Epithelial cell of proximal tubule (primary cell): Measurements from ENCODE around the gene CDH9. TPM values are rescaled to one million over a fixed set of nuclear protein-coding genes. Genes with fewer than 3 reads are reported as not detected.

Experiments used
- DNase-seq: peaks from one replicate; pipeline ENCODE4 v3.0.0-alpha.2; 2011; ENCODE audit warnings: low read depth
- H3K4me3 ChIP-seq: 2 replicates; pipeline ENCODE4 v1.5.1; 2011; ENCODE audit warnings: low read depth, mild to moderate bottlenecking, low read length
- total RNA-seq: library from RNA; depleted of rRNA; stranded (reverse); fragments of >200 nt; gene quantifications from 2 replicates; pipeline ENCODE4 v1.2.3, GENCODE V29; 2015
- TF ChIP-seq, protein P1 (sequence below): conservative IDR thresholded peaks from 2 replicates; pipeline ENCODE4 v1.5.1; 2012; ENCODE audit warnings: low read depth, mild to moderate bottlenecking, low read length

The CDH9 gene
- total RNA-seq, 1 donor from 2014 or later = not detected

DNA sequence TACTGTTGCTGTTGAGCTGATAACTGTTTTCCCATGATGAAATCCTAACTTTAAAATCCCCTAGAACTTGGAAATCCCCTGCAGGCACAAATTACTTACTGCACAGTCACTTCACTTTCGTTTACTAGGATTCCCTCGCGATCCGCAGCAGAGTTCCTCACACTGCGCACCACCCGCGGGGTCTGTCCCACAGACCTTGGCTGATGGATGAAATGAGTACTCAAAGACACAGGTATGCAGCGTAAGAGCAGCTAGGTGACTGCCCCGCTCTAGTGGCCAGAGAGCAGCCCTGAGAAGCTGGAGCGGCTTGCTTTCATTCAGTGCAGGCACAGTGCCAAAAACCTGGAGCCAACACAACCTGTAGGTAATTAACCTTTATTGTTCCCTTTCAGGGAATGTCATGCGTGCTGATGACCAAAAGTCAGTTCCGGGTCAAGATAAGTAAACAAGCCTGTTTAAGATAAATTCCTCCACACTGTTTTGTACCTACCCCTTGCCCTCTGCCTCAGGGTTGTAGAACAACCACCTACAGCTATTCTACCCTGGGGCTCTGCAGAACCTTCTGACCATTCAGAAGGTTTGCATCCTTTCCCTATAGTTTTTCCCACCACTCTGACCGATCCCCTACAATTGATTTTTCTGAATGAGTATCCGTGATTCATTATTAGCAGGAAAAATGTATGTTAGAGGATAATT, 191.2 kb downstream of the CDH9 start:
- TF ChIP-seq, protein P1, sequence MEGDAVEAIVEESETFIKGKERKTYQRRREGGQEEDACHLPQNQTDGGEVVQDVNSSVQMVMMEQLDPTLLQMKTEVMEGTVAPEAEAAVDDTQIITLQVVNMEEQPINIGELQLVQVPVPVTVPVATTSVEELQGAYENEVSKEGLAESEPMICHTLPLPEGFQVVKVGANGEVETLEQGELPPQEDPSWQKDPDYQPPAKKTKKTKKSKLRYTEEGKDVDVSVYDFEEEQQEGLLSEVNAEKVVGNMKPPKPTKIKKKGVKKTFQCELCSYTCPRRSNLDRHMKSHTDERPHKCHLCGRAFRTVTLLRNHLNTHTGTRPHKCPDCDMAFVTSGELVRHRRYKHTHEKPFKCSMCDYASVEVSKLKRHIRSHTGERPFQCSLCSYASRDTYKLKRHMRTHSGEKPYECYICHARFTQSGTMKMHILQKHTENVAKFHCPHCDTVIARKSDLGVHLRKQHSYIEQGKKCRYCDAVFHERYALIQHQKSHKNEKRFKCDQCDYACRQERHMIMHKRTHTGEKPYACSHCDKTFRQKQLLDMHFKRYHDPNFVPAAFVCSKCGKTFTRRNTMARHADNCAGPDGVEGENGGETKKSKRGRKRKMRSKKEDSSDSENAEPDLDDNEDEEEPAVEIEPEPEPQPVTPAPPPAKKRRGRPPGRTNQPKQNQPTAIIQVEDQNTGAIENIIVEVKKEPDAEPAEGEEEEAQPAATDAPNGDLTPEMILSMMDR = no peak
- no peak for DNase-seq
- no peak overlapping the region for H3K4me3 ChIP-seq

DNA sequence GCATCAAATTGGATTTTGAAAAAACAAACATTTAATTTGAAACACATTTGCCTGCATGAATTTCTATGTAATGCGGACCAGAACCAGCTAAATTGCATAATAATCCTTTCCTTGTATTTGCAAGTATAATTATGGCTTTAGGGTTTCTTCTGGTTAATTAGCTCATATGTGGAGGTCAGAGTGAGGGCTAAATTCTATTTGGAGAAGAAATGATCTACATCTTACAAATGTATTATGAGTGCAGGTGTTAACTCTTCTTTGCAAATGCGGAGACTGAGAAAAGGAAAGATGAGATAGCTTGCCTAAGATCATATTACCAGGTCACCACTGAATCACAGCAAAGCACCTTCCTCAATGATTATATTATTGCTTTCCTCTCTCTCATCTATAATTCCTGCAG, 194.7 kb downstream of the CDH9 start:
- TF ChIP-seq, protein P1 = no peak
- DNase-seq = no peak
- no peak overlapping the region for H3K4me3 ChIP-seq

DNA sequence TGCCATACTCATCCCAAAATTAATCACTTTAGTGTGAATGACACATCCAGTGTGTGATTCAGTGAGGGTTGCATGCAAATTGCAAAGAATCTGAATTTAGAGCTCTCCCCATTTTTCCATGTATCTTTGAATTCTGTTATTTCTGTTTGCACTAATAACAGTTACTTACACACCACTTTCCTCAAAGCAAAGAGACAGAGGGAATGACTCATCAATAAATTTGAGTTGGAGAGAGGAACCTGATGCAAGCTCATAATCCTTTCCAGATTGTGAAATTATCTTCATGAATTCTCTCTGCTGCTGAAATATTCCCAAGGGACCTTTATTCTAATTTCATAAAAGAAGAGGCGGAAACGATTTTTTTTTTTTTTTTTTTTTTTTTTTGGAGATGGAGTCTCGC, 204.8 kb downstream of the CDH9 start:
- TF ChIP-seq, protein P1 = no peak
- H3K4me3 ChIP-seq = no peak overlapping the region
- no peak for DNase-seq
